Measurements from ENCODE around the gene CFAP74. TPM values are rescaled to one million over a fixed set of nuclear protein-coding genes. Genes with fewer than 3 reads are reported as not detected.
"Not testable (repeated sequence)": the region's sequence is repeated elsewhere in the genome, so short reads cannot be mapped to it uniquely, and the experiment has no call there.

The CFAP74 gene
- total and polyA plus RNA-seq, 2 donors (not counting 3 experiments of a cell fraction or from before 2014, with no cell fraction given): not detected

- CTCF ChIA-PET: no interaction called here
Observed at GRCh38 chr1:1982379-1983232, 21.0 kb downstream of the CFAP74 start.

GRCh38 chr1:1981631-1982327 is 21.8 kb downstream of the CFAP74 start:
- FAIRE-seq; H3K9me3 ChIP-seq (replicated peaks; ENCODE audit: control insufficient read depth, insufficient read depth, low read length); BruUV-seq (replicated peaks); H3K79me2 ChIP-seq (ENCODE audit: control insufficient read depth, insufficient read depth, low read length); H3K27me3 ChIP-seq (ENCODE audit: control insufficient read depth in 2 of 2, insufficient read depth in 2 of 2, low read length in 2 of 2); H3K9me1 ChIP-seq (replicated peaks; ENCODE audit: control insufficient read depth, extremely low read depth, insufficient read depth, low read length); intact Hi-C loops (cut with micrococcal nuclease); H3K4me3 ChIP-seq (replicated peaks in 1 of 3; ENCODE audit: insufficient read depth in 1 of 3, low read depth in 1 of 3, low read length in 3 of 3); H2AFZ ChIP-seq (ENCODE audit: low read depth, low read length); H3K4me1 ChIP-seq (ENCODE audit: control insufficient read depth, extremely low read depth, insufficient read depth, low read length); H3K4me2 ChIP-seq (ENCODE audit: insufficient read depth, low read length); dilution Hi-C loops (cut with MboI; ENCODE audit: extremely low pct_ligation_motif_present, low sequenced_read_pairs); H3K27ac ChIP-seq (ENCODE audit: insufficient read depth, low read depth, low read length); POLR2A ChIA-PET; CTCF ChIA-PET; H4K20me1 ChIP-seq (replicated peaks; ENCODE audit: control insufficient read depth, extremely low read depth, insufficient read depth, low read length); H3K36me3 ChIP-seq (ENCODE audit: control insufficient read depth in 2 of 2, extremely low read depth in 1 of 2, insufficient read depth in 2 of 2, low read length in 2 of 2); H3K9ac ChIP-seq (replicated peaks; ENCODE audit: extremely low read depth, insufficient read depth, low read length); DNase-seq (ENCODE audit: low read depth, low spot score): not testable (repeated sequence)

More at GRCh38 chr1:1982379-1983232, 21.0 kb downstream of the CFAP74 start:
- Histone ChIP-seq H3K4me3 (replicated peaks in 1 of 3; ENCODE audit: insufficient read depth in 1 of 3, low read depth in 1 of 3, low read length in 3 of 3) (no peak overlapping the region), H3K4me2 (ENCODE audit: insufficient read depth, low read length) (no peak overlapping the region), H3K79me2 (ENCODE audit: control insufficient read depth, insufficient read depth, low read length) (no peaks in the 10 kb centered on the region), H3K27me3 (ENCODE audit: control insufficient read depth in 2 of 2, insufficient read depth in 2 of 2, low read length in 2 of 2) (no peaks in the 10 kb centered on the region), H3K4me1 (ENCODE audit: control insufficient read depth, extremely low read depth, insufficient read depth, low read length) (no peaks in the 10 kb centered on the region), H4K20me1 (replicated peaks; ENCODE audit: control insufficient read depth, extremely low read depth, insufficient read depth, low read length) (no peaks in the 10 kb centered on the region), H3K9me3 (replicated peaks; ENCODE audit: control insufficient read depth, insufficient read depth, low read length) (no peaks in the 10 kb centered on the region), H2AFZ (ENCODE audit: low read depth, low read length) (no peak overlapping the region), H3K9me1 (replicated peaks; ENCODE audit: control insufficient read depth, extremely low read depth, insufficient read depth, low read length) (no peaks in the 10 kb centered on the region), H3K27ac (ENCODE audit: insufficient read depth, low read depth, low read length) (no peak overlapping the region), H3K36me3 (ENCODE audit: control insufficient read depth in 2 of 2, extremely low read depth in 1 of 2, insufficient read depth in 2 of 2, low read length in 2 of 2) (no peaks in the 10 kb centered on the region), H3K9ac (replicated peaks; ENCODE audit: extremely low read depth, insufficient read depth, low read length) (no peak overlapping the region)
- dilution Hi-C loops (cut with MboI; ENCODE audit: extremely low pct_ligation_motif_present, low sequenced_read_pairs) (no loop called here), intact Hi-C loops (cut with micrococcal nuclease) (no loop called here)
- BruUV-seq (replicated peaks): no TSS peak
- FAIRE-seq (no peak), DNase-seq (ENCODE audit: low read depth, low spot score) (no peak)
- POLR2A ChIA-PET: no interaction called here
- no peak for TF ChIP-seq POLR2AphosphoS5 (IDR thresholded peaks at IDR 0.05; ENCODE audit: insufficient read depth, low read depth, low read length)
- no peak for TF ChIP-seq JUN (IDR thresholded peaks at IDR 0.05; ENCODE audit: borderline replicate concordance, insufficient read depth, insufficient read length, low read depth)
- TF ChIP-seq MYC (IDR thresholded peaks at IDR 0.05; ENCODE audit: low read depth, low read length): no peak
- TF ChIP-seq FOS (IDR thresholded peaks at IDR 0.05; ENCODE audit: borderline replicate concordance, insufficient read depth, low read length): no peak
- TF ChIP-seq MAX (IDR thresholded peaks at IDR 0.05; ENCODE audit: insufficient read depth, insufficient read length): no peak
- no peak for TF ChIP-seq EZH2 (IDR thresholded peaks at IDR 0.05; ENCODE audit: borderline replicate concordance, low read depth, low read length, severe bottlenecking)
- no peak for TF ChIP-seq CTCF (IDR thresholded peaks at IDR 0.05; ENCODE audit: extremely low read depth in 1 of 2, insufficient read depth in 1 of 2, low read depth in 1 of 2, low read length in 2 of 2)
- no peak for TF ChIP-seq POLR2A (IDR thresholded peaks at IDR 0.05; ENCODE audit: low read depth, low read length)
- no peak for TF ChIP-seq GATA2 (IDR thresholded peaks at IDR 0.05; ENCODE audit: insufficient read depth, insufficient read length, low read depth, low read length)

All from endothelial cell of umbilical vein (primary cell).